ENCODE results near the gene DMXL2. TPM values are rescaled to one million over a fixed set of nuclear protein-coding genes. Genes with fewer than 3 reads are reported as not detected.
"Not testable (repeated sequence)": the region's sequence is repeated elsewhere in the genome, so short reads cannot be mapped to it uniquely, and the experiment has no call there.

The DMXL2 gene
- total RNA-seq, 1 experiment from 2014 or later, result 31.2 TPM

GRCh38 chr15:51423040-51423439, 199.5 kb downstream of the DMXL2 start:
- not testable (repeated sequence) for DNase-seq (ENCODE audit: low read depth in 1 of 2, low spot score in 2 of 2); H3K27me3 ChIP-seq (replicated peaks); H3K9me3 ChIP-seq (replicated peaks); H3K4me3 ChIP-seq; H3K27ac ChIP-seq; H3K36me3 ChIP-seq
- peaks cover 14% of the 10 kb centered on the region for H3K4me1 ChIP-seq (replicated peaks)

- Histone ChIP-seq H3K4me1 (replicated peaks) (no peaks in the 10 kb centered on the region), H3K4me3 (no peak overlapping the region), H3K9me3 (replicated peaks) (no peaks in the 10 kb centered on the region), H3K36me3 (no peaks in the 10 kb centered on the region), H3K27me3 (replicated peaks) (no peaks in the 10 kb centered on the region), H3K27ac (no peak overlapping the region)
- no peak for DNase-seq (ENCODE audit: low read depth in 1 of 2, low spot score in 2 of 2)
These were observed 206.4 kb downstream of the DMXL2 start for GRCh38 chr15:51416129-51416528.

GRCh38 chr15:51414256-51414860, 208.2 kb downstream of the DMXL2 start:
- no peak for DNase-seq (ENCODE audit: low read depth in 1 of 2, low spot score in 2 of 2)
- H3K9me3 ChIP-seq (replicated peaks), result no peaks in the 10 kb centered on the region
- H3K27me3 ChIP-seq (replicated peaks), result no peaks in the 10 kb centered on the region
- H3K36me3 ChIP-seq, result no peaks in the 10 kb centered on the region
- no peak overlapping the region for H3K4me3 ChIP-seq
- H3K4me1 ChIP-seq (replicated peaks), result no peaks in the 10 kb centered on the region
- no peak overlapping the region for H3K27ac ChIP-seq

- Histone ChIP-seq H3K27ac (no peak overlapping the region), H3K4me1 (replicated peaks) (no peaks in the 10 kb centered on the region), H3K36me3 (no peaks in the 10 kb centered on the region), H3K4me3 (no peak overlapping the region), H3K27me3 (replicated peaks) (peaks cover 12% of the 10 kb centered on the region), H3K9me3 (replicated peaks) (no peaks in the 10 kb centered on the region)
- DNase-seq (ENCODE audit: low read depth in 1 of 2, low spot score in 2 of 2), result no peak
These were observed 216.7 kb downstream of the DMXL2 start for GRCh38 chr15:51405693-51406523.

- peaks cover 12% of the 10 kb centered on the region for H3K27me3 ChIP-seq (replicated peaks)
- no peak overlapping the region for H3K4me3 ChIP-seq
- no peaks in the 10 kb centered on the region for H3K4me1 ChIP-seq (replicated peaks)
- no peak for DNase-seq (ENCODE audit: low read depth in 1 of 2, low spot score in 2 of 2)
- no peaks in the 10 kb centered on the region for H3K9me3 ChIP-seq (replicated peaks)
- no peak overlapping the region for H3K27ac ChIP-seq
- H3K36me3 ChIP-seq, result no peaks in the 10 kb centered on the region
These were observed 218.4 kb downstream of the DMXL2 start for GRCh38 chr15:51403946-51404695.

GRCh38 chr15:51403072-51403878, 219.3 kb downstream of the DMXL2 start:
- H3K4me1 ChIP-seq (replicated peaks), result no peaks in the 10 kb centered on the region
- H3K4me3 ChIP-seq, result no peak overlapping the region
- DNase-seq (ENCODE audit: low read depth in 1 of 2, low spot score in 2 of 2), result peak in 1 of 2 experiments; percentile 24
- no peaks in the 10 kb centered on the region for H3K9me3 ChIP-seq (replicated peaks)
- H3K27ac ChIP-seq, result no peak overlapping the region
- peaks cover 12% of the 10 kb centered on the region for H3K27me3 ChIP-seq (replicated peaks)
- H3K36me3 ChIP-seq, result no peaks in the 10 kb centered on the region

- no peaks in the 10 kb centered on the region for H3K4me1 ChIP-seq (replicated peaks)
- H3K4me3 ChIP-seq, result no peak overlapping the region
- H3K27me3 ChIP-seq (replicated peaks), result peaks cover 5% of the 10 kb centered on the region
- DNase-seq (ENCODE audit: low read depth in 1 of 2, low spot score in 2 of 2), result peak in 1 of 2 experiments; percentile 28
- H3K27ac ChIP-seq, result no peak overlapping the region
- H3K36me3 ChIP-seq, result no peaks in the 10 kb centered on the region
- H3K9me3 ChIP-seq (replicated peaks), result no peaks in the 10 kb centered on the region
These were observed 220.6 kb downstream of the DMXL2 start for GRCh38 chr15:51401872-51402517.

- Histone ChIP-seq H3K27ac (no peak overlapping the region), H3K4me1 (replicated peaks) (no peaks in the 10 kb centered on the region), H3K9me3 (replicated peaks) (no peaks in the 10 kb centered on the region), H3K4me3 (no peak overlapping the region), H3K27me3 (replicated peaks) (no peaks in the 10 kb centered on the region; the same call in none of the 2 replicates), H3K36me3 (no peaks in the 10 kb centered on the region)
- DNase-seq (ENCODE audit: low read depth in 1 of 2, low spot score in 2 of 2), result no peak
These were observed 221.4 kb downstream of the DMXL2 start for GRCh38 chr15:51401051-51401780.

- Histone ChIP-seq H3K27ac (no peak overlapping the region), H3K4me3 (no peak overlapping the region), H3K9me3 (replicated peaks) (no peaks in the 10 kb centered on the region), H3K27me3 (replicated peaks) (no peaks in the 10 kb centered on the region; the same call in none of the 2 replicates), H3K36me3 (no peaks in the 10 kb centered on the region), H3K4me1 (replicated peaks) (no peaks in the 10 kb centered on the region)
- no peak for DNase-seq (ENCODE audit: low read depth in 1 of 2, low spot score in 2 of 2)
These were observed 223.9 kb downstream of the DMXL2 start for GRCh38 chr15:51398626-51399025.

Other genes starting within 250 kb of the DMXL2 start
- gene SCG3, start 58.7 kb upstream of the DMXL2 start, total RNA-seq (2014; rRNA removed; shearing (Covaris generic)), result not detected in 2 replicates
- 11.2 and 11.5 TPM in 2 replicates for gene LYSMD2, start 114.9 kb upstream of the DMXL2 start, total RNA-seq (2014; rRNA removed; shearing (Covaris generic))
- gene TMOD2, start 128.8 kb upstream of the DMXL2 start, total RNA-seq (2014; rRNA removed; shearing (Covaris generic)), result 2.5 and 4.3 TPM in 2 replicates
- gene TMOD3, start 206.9 kb upstream of the DMXL2 start, total RNA-seq (2014; rRNA removed; shearing (Covaris generic)), result 41.1 and 71.4 TPM in 2 replicates

All from SJSA1 (cell line).